ENCODE results near the gene ASMT.
A peak's percentile ranks its signal among the peaks of the same experiment; 100 is the strongest.

Gene ASMT

DNA sequence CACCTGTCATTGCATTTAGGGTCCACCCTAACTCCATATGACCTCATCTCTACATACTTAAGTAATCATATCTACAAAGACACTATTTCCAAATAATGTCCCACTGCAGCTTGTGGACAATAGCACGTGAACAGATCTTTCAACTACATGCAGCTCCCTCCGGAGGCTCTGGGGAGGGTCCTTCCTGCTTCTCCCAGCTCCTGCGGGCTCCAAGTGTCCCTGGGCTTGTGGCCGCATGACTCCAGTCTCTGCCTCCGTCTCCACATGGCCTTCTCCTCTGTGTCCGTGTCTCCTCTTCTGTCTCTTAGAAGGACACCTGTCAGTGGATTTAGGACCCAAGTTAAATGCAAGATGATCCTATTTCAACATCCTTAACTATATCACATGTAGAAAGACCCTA, 52.7 kb downstream of the ASMT start:
- TF ChIP-seq CTCF (IDR thresholded peaks at IDR 0.05; ENCODE audit: low read length), result no peak
- no peak for TF ChIP-seq EZH2 (IDR thresholded peaks at IDR 0.05; ENCODE audit: borderline replicate concordance, low read length)
- no peaks in the 10 kb centered on the region for H3K27me3 ChIP-seq (ENCODE audit: insufficient read depth, low read length)
- H4K20me1 ChIP-seq (ENCODE audit: insufficient read depth, low read length), result no peaks in the 10 kb centered on the region
- no peak overlapping the region for H3K4me2 ChIP-seq (ENCODE audit: low read length)
- no peaks in the 10 kb centered on the region for H3K9me3 ChIP-seq (ENCODE audit: low read length)
- H3K9ac ChIP-seq (ENCODE audit: low read length), result no peak overlapping the region
- H3K79me2 ChIP-seq (ENCODE audit: insufficient read depth, low read length), result no peaks in the 10 kb centered on the region
- no peaks in the 10 kb centered on the region for H3K9me2 ChIP-seq (ENCODE audit: low read depth, low read length)
- H3F3A ChIP-seq (ENCODE audit: insufficient read depth, low read length), result no peaks in the 10 kb centered on the region
- no peaks in the 10 kb centered on the region; the same call in 1 of the 2 replicates for H3K36me3 ChIP-seq (ENCODE audit: insufficient read depth, low read length)
- no peak overlapping the region for H2AFZ ChIP-seq (ENCODE audit: low read length)
- no peak overlapping the region for H3K4me3 ChIP-seq (ENCODE audit: low read depth, low read length, poor library complexity, severe bottlenecking)
- H3K27ac ChIP-seq (ENCODE audit: low read depth, low read length, poor library complexity, severe bottlenecking), result no peak overlapping the region
- no peaks in the 10 kb centered on the region for H3K4me1 ChIP-seq (ENCODE audit: insufficient read depth, low read length, severe bottlenecking)

DNA sequence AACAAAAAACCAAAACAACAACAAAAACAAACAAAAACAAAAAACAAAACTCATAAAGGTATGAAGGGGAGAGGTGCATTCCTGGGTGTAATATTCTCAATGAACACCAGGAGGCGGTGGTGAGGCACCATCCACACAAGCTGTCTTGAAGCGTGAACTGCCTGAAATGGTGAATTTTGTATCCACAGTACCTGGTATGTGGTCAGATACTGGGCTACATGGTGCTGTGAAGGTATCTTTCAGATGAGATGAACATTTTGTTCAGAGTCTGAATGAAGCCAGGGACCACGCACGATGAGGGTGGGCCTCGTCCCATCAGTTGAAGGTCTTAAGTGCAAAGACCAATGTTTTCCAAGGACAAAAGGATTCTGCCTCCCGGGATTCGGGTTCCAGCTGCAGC, 58.5 kb downstream of the ASMT start:
- Histone ChIP-seq H3K27ac (ENCODE audit: low read depth, low read length, poor library complexity, severe bottlenecking) (no peak overlapping the region), H3K27me3 (ENCODE audit: insufficient read depth, low read length) (no peaks in the 10 kb centered on the region), H3K9me2 (ENCODE audit: low read depth, low read length) (no peaks in the 10 kb centered on the region), H3K9ac (ENCODE audit: low read length) (no peak overlapping the region), H3K79me2 (ENCODE audit: insufficient read depth, low read length) (no peaks in the 10 kb centered on the region), H3F3A (ENCODE audit: insufficient read depth, low read length) (no peaks in the 10 kb centered on the region), H2AFZ (ENCODE audit: low read length) (no peak overlapping the region), H3K9me3 (ENCODE audit: low read length) (no peaks in the 10 kb centered on the region), H3K4me1 (ENCODE audit: insufficient read depth, low read length, severe bottlenecking) (no peaks in the 10 kb centered on the region), H4K20me1 (ENCODE audit: insufficient read depth, low read length) (no peaks in the 10 kb centered on the region), H3K4me2 (ENCODE audit: low read length) (no peak overlapping the region), H3K4me3 (ENCODE audit: low read depth, low read length, poor library complexity, severe bottlenecking) (no peak overlapping the region), H3K36me3 (ENCODE audit: insufficient read depth, low read length) (no peaks in the 10 kb centered on the region; the same call in 1 of the 2 replicates)
- no peak for TF ChIP-seq EZH2 (IDR thresholded peaks at IDR 0.05; ENCODE audit: borderline replicate concordance, low read length)
- TF ChIP-seq CTCF (IDR thresholded peaks at IDR 0.05; ENCODE audit: low read length), result peak; percentile 87

GRCh38 chrX:1676866-1677265, 62.0 kb downstream of the ASMT start:
- Histone ChIP-seq H3K27me3 (ENCODE audit: insufficient read depth, low read length) (no peaks in the 10 kb centered on the region), H3K36me3 (ENCODE audit: insufficient read depth, low read length) (no peaks in the 10 kb centered on the region; the same call in 1 of the 2 replicates), H3K9me2 (ENCODE audit: low read depth, low read length) (no peaks in the 10 kb centered on the region), H3K9ac (ENCODE audit: low read length) (no peak overlapping the region), H4K20me1 (ENCODE audit: insufficient read depth, low read length) (no peaks in the 10 kb centered on the region), H3K4me2 (ENCODE audit: low read length) (no peak overlapping the region), H3F3A (ENCODE audit: insufficient read depth, low read length) (no peaks in the 10 kb centered on the region), H3K9me3 (ENCODE audit: low read length) (no peaks in the 10 kb centered on the region), H3K27ac (ENCODE audit: low read depth, low read length, poor library complexity, severe bottlenecking) (no peak overlapping the region), H3K4me3 (ENCODE audit: low read depth, low read length, poor library complexity, severe bottlenecking) (no peak overlapping the region), H2AFZ (ENCODE audit: low read length) (no peak overlapping the region), H3K79me2 (ENCODE audit: insufficient read depth, low read length) (no peaks in the 10 kb centered on the region), H3K4me1 (ENCODE audit: insufficient read depth, low read length, severe bottlenecking) (no peaks in the 10 kb centered on the region)
- TF ChIP-seq CTCF (IDR thresholded peaks at IDR 0.05; ENCODE audit: low read length) (no peak), EZH2 (IDR thresholded peaks at IDR 0.05; ENCODE audit: borderline replicate concordance, low read length) (no peak)
